GM19463 (cell line): Measurements from ENCODE around the gene MLC1.

Experiments
- ATAC-seq: cut with Tn5 transposase; IDR thresholded peaks from one replicate; pipeline ENCODE4 v1.9.1; 2021; ENCODE audit warnings: mild to moderate bottlenecking, moderate library complexity; ENCODE audit not compliant: unreplicated experiment

Gene MLC1

GRCh38 chr22:50078246-50078645, 7.0 kb downstream of the MLC1 start:
- no peak for ATAC-seq

- no peak for ATAC-seq
Observed at GRCh38 chr22:50076646-50077535, 8.3 kb downstream of the MLC1 start.

- no peak for ATAC-seq
Observed at GRCh38 chr22:50074551-50075530, 10.4 kb downstream of the MLC1 start.

GRCh38 chr22:50074056-50074455, 11.2 kb downstream of the MLC1 start:
- no peak for ATAC-seq

- no peak for ATAC-seq
Observed at GRCh38 chr22:50072714-50073538, 12.3 kb downstream of the MLC1 start.

GRCh38 chr22:50072167-50072555, 13.1 kb downstream of the MLC1 start:
- no peak for ATAC-seq

- ATAC-seq: no peak
Observed at GRCh38 chr22:50071432-50072166, 13.6 kb downstream of the MLC1 start.

- ATAC-seq: no peak
Observed at GRCh38 chr22:50070366-50070765, 14.9 kb downstream of the MLC1 start.

- ATAC-seq: no peak
Observed at GRCh38 chr22:50068096-50068495, 17.1 kb downstream of the MLC1 start.

- no peak for ATAC-seq
Observed at GRCh38 chr22:50067244-50067643, 18.0 kb downstream of the MLC1 start.

- ATAC-seq: no peak
Observed at GRCh38 chr22:50064453-50064852, 20.8 kb downstream of the MLC1 start.

GRCh38 chr22:50063589-50064393, 21.4 kb downstream of the MLC1 start:
- no peak for ATAC-seq

- ATAC-seq: no peak
Observed at GRCh38 chr22:50062509-50063135, 22.6 kb downstream of the MLC1 start.

GRCh38 chr22:50061824-50062355, 23.3 kb downstream of the MLC1 start:
- ATAC-seq: no peak

- ATAC-seq: no peak
Observed at GRCh38 chr22:50061141-50061823, 23.9 kb downstream of the MLC1 start.

GRCh38 chr22:50060441-50061140, 24.6 kb downstream of the MLC1 start:
- no peak for ATAC-seq

GRCh38 chr22:50059881-50060262, 25.4 kb downstream of the MLC1 start:
- no peak for ATAC-seq
